DMS 273 (cell line): ENCODE measurements around the gene AP4S1.
A peak's percentile ranks its signal among the peaks of the same experiment; 100 is the strongest.

Source experiments
- DNase-seq: peaks from one replicate; lab custom pipeline; 2025; ENCODE audit not compliant: unreplicated experiment; lab: John Stamatoyannopoulos, UW

AP4S1 gene, protein sequence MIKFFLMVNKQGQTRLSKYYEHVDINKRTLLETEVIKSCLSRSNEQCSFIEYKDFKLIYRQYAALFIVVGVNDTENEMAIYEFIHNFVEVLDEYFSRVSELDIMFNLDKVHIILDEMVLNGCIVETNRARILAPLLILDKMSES

DNA sequence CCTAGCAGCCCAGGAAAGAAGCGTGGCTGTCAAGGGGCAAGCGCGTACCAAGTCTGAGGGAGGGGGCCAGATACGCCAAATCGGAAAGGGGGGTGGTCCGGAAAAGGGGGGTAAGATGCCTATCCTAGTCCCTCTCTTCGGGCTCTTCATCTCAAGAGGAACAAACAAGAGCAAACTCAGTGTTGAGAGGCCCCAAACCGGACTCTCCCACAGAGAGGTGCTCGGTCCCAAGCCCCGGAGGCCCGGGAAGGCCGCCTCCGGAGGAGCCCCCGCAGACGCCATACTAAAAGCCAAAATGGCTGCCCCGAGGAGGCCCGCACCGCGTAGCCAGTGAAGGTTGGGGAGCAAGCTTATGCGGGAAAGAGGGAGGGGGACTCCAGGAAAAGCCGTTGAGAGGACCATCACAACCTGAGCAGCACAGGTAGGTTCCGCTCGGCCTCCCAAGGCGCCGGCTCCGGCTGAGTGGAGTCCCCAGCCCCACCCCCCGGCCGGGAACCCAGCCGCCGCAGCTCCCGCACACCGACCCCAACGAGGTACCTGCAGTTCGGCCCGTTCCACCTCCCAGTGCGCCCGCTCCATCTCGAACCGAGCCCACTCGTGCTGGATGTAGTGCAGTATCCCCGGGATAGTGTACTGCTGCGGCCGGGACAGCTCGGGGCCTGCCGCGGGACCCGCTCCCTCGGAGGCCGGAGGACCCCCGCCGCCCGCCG lies at the start of gene AP4S1:
Gene AP4S1, plus strand, starts transcription at position 283 of the 710 bp plus-strand sequence. CDS start 40,548 bp downstream, outside the sequence.
- DNase-seq = peak; percentile 76

DNA sequence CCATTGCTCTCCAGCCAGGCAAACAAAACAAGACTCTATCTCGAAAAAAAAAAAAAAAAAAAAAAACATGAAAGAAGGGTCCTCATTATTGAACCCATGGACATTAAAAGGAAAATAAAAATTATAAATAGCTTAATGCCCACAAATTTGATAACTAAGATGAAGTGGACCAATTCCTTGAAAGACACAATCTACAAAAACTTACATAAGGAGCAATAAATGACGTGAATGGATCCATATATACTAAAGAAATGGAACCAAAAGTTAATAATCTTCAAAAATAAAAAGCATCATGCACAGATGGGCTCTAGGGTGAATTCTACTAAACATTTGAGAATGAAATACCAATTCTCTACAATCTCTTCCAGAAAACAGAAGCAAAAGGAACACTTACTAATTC lies 47.7 kb upstream of the AP4S1 start:
- DNase-seq = no peak

DNA sequence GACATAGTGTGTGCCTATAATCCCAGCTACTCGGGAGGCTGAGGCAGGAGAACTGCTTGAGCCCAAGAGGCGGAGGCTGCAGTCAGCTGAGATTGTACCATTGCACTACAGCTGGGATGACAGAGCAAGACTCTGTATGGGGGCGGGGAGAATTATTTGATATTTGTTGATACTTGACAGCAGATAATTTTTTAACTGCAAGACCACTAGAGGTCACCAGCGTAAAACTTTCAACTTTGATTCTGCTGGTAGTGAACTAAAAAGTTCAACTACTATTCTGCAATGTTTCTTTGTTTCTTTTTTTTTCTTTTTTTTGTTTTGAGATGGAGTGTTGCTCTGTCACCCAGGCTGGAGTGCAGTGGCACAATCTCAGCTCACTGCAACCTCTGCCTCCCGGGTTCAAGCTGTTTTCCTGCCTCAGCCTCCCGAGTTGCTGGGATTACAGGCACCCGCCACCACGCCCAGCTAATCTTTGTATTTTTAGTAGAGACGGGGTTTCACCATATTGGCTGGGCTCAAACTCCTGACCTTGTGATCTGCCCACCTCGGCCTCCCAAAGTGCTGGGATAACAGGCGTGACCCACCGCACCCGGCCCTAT lies 45.2 kb upstream of the AP4S1 start:
- peak; percentile 82 for DNase-seq

DNA sequence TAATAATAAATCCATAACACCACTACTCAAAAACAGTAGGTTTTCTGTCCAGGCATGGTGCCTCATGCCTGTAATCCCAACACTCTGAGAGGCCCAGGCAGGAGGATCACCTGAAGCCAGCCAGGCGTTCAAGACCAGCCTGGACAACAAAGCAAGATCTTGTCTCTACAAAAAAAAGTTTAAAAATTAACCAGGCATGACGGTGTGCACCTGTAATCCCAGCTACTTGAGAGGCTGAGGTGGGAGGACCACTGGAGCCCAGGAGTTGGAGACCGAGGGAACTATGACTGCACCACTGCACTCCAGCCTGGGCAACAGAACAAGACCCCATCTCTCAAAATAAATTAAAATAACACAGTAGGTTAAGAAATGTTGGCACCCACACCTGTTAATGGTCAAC lies 44.5 kb upstream of the AP4S1 start:
- DNase-seq = no peak

DNA sequence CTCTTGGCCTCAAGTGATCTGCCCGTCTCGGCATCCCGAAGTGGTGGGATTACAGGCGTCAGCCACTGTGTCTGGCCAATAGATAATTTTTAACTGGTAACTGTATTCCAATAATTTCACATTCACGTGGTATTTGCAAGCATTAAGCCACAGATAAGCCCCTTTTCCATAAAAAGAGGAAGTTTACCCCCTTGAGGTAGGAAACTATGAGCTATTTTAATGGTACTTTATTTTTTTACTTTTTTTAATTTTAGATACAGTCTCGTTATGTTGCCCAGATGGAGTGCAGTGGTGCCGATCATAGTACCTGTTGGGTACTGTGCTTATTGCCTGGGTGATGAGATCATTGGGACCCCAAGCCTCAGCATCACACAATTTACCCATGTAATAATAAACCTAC lies 42.9 kb upstream of the AP4S1 start:
- no peak for DNase-seq

DNA sequence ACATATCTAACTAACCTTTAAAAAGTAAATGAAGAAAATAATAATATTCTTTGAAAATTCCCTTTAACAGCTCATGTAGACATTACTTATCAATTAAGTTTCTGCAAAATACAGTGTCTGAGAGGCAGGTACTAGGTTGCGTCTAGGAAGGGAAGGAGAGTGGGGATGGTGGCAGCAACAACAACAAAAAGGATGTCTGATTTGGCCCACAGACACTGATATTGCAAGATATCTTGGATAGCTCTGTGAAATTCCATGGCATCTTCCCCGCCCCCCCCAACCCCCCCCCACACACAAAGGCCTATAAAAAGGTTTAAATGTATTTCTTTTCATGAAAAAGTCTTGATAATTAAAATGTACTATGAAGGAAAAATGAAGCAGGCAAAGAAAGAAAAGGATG lies 41.6 kb upstream of the AP4S1 start:
- no peak for DNase-seq

DNA sequence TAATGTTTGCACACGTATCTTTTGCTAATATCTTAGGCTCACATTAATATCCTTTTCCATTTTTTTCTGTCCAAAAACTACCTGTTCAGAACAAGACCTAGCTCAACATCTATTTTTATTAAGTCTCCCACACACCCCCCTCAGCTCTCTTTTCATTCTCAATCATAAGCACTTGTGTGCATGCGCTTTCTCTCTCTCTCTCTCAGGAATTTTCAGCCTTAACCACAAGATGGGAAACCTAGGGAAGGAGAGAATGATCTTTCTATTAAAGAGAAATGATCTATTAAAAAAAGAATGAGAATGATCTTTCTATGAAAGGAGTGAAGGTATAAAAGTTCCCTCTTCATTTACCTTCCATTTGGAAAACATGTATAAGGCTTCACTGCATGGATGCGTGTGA lies 39.7 kb upstream of the AP4S1 start:
- no peak for DNase-seq

DNA sequence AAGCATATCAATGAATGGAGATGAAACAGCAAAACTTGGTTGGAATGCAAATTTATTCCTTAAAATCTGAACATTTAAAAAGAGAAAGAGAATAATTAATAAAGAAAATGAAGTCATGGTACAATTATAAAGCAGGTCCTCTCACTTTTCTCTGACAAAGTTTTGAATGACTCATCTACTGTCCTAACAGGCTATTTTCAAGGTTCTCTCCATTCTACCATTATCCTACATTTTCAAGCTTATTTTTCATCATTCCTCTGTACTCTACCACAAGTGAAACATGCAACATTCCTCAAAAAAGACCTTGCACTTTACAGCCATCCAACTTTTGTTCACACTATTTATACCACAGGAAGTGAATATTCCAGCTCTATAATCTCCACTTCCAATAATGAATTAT lies 36.9 kb upstream of the AP4S1 start:
- DNase-seq = no peak

DNA sequence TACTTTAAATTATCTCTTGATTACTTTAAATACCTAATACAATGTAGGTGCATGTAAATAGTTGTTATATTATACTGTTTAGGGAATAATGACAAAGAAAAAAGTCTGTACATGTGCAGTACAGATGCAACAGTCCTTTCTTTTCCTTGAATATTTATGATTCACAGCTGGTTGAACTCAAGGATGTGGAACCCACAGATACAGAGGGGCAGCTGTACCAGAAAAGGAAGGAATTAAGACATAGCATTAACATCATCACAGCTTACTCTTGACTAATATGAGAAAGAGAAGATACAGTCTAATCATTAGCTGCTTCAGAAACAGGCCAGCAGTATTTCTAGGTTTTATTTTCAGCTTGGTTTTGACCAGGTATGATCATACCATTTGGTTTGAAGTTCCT lies 34.7 kb upstream of the AP4S1 start:
- DNase-seq = no peak

DNA sequence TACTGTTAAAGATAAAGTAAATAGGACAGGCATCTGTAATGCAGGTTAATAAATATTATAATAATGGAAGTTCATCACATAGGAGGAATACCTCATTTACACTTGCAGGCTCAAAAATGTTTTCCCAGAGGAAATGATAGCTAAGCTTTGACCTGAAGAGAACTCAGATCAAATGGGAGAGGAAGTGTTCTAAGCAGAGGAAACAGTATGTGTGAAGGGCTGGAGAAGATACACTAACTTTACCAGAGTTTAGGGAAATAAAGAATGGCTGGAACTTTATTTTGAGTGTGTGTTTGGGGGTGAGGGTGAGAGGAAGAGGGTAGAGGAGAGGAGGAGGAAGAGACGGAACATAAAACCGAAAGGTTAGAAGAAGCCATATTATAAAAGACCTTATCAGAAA lies 34.0 kb upstream of the AP4S1 start:
- DNase-seq = no peak

DNA sequence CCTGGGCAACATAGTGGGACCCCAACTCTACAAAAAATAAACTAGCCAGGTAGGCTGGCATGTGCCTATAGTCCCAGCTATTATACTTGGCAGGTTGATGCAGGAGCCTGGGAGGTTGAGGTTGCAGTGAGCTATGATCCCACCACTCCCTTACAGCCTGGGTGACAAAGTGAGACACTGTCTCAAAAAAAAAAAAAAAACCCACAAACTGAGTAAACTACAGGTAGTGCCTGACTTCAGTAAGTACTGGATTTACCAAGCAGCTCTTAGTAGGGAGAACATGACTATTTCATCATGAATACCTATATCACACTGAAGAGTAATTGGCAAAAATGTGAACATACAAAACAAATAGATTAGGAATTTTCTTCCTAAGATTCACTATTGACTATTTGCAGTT lies 32.4 kb upstream of the AP4S1 start:
- no peak for DNase-seq

DNA sequence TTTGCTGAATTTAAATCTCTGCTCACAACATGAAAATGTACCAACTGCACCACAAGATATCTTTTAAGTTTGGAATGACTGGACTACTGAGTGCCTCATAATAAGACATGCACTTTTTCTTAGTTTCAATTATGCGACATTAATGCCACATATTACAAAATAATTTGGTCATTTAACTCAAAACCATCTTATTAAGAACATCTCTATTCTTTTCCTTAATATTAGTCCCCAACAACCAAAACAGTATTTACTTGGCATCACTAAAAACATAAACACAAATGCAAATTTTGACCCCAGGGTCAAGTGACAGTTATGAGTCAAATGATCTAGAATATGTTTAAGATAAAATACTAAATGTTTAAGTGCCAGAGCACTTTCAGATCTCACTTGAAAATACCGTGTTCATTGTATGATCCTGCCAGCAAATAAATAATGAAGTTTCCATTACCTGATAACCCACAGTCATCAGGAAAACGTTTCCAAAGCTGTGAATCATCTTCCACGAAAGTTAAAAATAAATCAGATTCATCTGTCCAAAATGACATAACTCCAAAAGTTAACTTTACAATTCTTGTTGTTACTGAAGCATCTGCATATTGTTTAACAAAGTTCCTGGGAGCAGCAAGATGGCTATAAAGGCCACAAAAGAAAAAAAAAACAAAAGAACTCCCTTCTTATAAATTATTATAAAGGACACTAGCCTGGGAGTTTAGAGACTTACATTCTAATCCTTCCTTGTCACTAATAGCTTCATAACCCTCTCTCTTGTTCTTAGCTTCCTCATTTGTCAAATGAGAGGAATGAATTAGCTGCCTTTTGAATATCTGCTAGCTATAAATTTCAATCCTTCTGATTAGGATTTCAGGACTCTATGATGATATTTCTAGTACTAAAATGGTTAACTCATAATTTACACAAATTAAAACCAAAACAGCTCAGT lies 30.5 kb upstream of the AP4S1 start:
- no peak for DNase-seq

DNA sequence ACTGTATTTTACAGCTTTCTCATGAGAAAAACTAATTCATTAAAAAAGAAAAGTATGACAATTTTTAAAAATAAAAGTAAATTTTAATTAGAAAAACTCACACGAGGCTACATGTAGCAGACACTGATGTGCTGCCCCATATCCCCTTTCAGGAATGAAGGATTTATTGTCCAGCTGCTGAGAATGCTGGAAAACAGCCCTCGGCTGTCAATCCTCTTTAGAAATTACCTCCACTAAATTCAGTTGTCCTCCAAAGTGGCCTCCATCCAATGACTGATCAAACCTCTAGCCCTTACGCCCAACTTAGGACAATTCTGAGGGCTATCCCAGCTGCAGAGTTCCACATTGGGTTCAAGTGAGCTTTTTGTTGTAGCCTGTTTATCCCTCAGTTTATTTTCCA lies 29.8 kb upstream of the AP4S1 start:
- peak; percentile 33 for DNase-seq

DNA sequence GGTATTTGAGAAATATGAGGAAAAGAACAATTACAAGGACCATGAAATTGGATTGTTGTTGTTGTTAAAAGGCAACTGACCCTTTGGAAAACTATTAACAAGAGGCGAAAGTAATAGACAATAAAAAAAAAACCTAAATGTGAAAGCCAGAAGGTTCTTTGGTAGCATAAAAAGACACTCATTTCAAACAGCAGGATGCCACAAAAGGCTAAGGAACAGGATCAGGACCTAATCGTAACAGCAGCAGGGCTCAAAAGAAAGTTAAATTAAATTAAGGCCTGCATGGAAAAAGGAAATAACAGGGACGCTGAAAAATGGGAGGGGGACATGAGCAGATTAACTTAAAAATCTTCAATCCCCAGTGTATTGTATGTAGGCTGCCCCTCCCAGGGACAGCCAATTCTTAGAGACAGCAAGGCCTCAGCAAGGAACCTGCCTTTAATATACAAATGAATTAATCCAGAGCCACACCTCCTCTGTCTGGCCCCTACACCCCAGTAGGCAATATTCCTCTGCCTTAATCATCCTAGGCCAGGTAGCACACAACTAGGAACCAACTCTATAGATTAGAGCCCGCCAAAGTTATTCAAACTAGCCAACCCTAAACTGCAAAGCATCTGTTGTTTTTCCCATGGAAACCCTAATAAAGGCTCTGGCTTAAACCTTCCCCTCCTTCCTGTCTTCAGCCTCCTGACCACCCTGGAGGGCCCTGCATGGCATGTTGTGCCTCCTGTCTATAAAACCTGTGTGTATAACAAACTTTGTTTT lies 28.4 kb upstream of the AP4S1 start:
- peak; percentile 26 for DNase-seq

DNA sequence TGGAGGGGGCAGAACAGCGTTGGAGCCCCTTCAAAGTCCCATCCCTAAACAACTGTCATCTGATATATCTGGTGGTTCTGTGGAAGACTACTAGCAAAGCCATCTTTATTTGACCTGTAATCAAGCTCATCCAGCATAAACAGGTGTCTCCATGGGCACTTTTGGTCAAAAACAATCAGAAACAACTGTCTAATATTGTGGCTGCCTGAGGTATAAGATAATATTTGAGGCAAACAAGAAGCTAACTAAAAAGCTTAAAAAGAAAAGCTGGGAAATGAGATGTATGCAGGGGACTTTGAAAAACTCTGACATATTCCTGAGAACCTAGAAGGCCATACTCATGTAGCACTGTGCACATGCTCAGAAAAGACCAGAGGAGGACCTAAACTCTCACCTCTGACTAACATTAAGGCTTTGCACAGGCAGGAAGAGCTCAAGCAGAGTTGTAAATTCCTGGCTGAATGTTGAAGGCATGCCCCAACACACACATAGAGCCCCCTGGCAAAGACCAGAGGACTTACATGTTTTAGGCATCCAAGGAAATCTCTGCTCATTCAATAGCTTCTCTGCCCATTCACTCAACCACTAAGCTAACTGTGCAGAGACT lies 27.2 kb upstream of the AP4S1 start:
- no peak for DNase-seq

DNA sequence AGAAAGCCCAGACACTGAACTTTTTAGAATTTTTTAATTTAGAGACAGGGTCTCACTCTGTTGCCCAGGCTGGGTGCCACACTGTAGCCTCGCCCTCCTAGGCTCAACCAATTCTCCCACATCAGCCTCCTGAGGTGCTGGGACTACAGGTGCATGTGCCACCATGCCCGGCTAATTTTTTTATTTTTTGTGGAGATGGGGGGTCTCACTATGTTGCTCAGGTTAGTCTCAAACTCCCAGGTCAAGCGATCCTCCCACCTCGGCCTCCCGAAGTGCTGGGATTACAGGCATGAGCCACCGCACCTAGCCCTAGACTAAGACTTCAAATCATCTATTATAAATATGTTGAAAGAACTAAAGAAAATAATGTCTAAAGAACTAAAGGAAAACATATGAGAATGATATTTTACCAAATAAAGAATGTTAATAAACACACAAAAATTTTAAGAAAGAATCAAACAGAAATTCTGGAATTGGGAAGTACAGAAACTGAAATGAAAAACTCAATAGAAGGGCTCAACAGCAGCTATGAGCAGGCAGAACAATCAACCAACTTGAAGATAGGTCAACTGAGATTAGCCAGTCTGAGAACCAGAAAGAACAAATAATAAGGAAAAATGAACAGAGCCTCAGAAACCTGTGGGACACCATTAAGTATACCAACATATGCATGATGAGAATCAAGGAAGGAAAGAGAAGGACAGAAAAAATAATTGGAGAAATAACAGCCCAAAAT lies 26.2 kb upstream of the AP4S1 start:
- no peak for DNase-seq

DNA sequence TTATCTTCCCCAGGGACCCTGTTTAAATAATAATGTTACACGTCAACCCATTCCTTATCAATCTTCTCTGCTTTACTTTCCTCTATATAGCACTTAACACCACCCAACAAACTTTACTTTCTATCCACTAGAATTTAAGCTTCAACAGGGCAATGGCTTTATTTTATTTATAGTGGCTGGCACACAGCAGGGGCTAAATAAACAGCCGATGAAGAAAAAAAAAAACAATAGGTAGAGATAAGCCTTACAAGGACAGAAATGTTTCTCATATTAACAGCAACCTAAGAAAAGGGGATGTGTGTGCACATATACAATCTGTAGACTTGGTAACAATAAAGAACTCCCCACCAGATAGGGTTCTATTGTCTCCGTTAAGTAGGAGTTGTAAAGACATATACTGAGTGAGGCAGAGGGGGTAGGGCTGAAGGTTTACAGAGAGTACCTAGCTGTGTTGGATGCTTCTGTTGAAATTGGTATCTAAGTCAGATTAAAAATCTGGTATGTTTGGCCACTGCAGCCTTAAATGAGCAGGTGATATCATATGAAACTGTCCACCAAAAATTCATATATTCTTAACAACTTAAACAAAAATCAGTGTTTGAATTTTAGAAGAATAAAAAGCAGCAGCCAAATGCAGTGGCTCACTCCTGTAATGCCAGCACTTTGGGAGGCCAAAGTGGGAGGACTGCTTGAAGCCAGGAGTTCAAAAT lies 24.7 kb upstream of the AP4S1 start:
- DNase-seq = no peak

DNA sequence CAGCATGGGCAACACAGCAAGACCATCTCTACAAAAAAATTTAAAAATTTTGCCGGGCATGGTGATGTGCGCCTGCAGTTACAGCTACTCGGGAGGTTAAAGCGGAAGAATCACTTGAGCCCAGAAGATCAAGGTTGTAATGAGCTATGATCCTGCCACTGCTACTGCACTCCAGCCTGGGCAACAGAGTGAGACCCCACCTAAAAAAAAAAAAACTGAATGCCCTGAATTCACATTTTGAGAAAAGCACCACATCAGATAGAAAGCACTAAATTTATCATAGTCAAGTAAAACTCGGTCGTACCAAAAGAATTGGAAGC lies 24.1 kb upstream of the AP4S1 start:
- DNase-seq = no peak

DNA sequence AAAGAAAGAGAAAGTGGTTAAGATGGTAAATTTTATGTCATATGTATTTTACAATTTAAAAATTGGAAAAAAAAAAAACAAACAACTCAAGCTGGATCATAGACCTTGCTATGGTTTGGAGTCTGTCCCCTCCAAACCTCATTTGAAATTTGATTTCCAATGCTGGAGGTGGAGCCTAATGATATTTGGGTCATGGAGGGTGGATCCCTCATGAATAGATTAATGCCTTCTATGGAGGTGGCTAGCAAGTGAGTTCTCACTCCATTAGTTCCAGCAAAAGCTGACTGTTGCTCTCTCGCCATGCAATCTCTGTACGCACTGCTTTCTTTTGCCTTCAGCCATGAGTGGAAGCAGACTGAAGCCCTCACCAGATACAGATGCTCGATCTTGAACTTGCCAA lies 22.2 kb upstream of the AP4S1 start:
- DNase-seq = no peak
